SK-N-SH (cell line): ENCODE data around the gene CGB7. TPM values are rescaled to one million over a fixed set of nuclear protein-coding genes. Genes with fewer than 3 reads are reported as not detected.

Experiments used
- CTCF ChIA-PET: fragments of 300-600, 350-600 bp; formaldehyde crosslinking; extraction: SDS; loops from one replicate; lab custom pipeline; 2021; lab: Yijun Ruan, JAX
- POLR2A ChIA-PET: fragments of 350-600 bp; sonication (Branson Sonifier 250); formaldehyde crosslinking; extraction: SDS; loops from one replicate; lab custom pipeline; 2020; ENCODE audit warnings: antibody characterized with exemption, inconsistent platforms; lab: Yijun Ruan, JAX
- DNase-seq: peaks from one replicate; pipeline ENCODE4 v3.0.0; 2012
- H2AFZ ChIP-seq: fragments of 200-600 bp; sonication (generic); 2 replicates; pipeline ENCODE4 v1.8.1; 2016; ENCODE audit warnings: antibody characterized with exemption, mild to moderate bottlenecking, low read depth
- H3F3A ChIP-seq: fragments of 200-600 bp; sonication (generic); replicated peaks from 2 replicates; pipeline ENCODE3; 2016; ENCODE audit warnings: antibody characterized with exemption, mild to moderate bottlenecking; ENCODE audit not compliant: insufficient read depth
- H3K27ac ChIP-seq, 2 experiments: fragments of 200-500 bp in 1 of 2; fragments of 200-600 bp in 1 of 2; sonication (Bioruptor generic) in 1 of 2; sonication (generic), shearing (Covaris generic) in 1 of 2; 2 replicates each; pipeline versions ENCODE4 v1.5.1 to v1.6.1; 2014 to 2016; ENCODE audit warnings: low read depth in 2 of 2, inconsistent platforms in 1 of 2, low read length in 1 of 2, mild to moderate bottlenecking in 1 of 2, mixed read lengths in 1 of 2
- H3K27me3 ChIP-seq: fragments of 200-600 bp; sonication (generic), shearing (Covaris generic); 2 replicates; pipeline ENCODE4 v1.6.1; 2016; ENCODE audit warnings: mixed run types; ENCODE audit not compliant: insufficient read depth
- H3K36me3 ChIP-seq, 2 experiments: fragments of 200-500 bp in 1 of 2; fragments of 200-600 bp in 1 of 2; sonication (Bioruptor generic) in 1 of 2; sonication (generic) in 1 of 2; replicated peaks in 1 of 2; 2 replicates each; pipeline versions ENCODE3 to v1.5.1; 2014 to 2016; ENCODE audit warnings: low read length in 1 of 2, mild to moderate bottlenecking in 1 of 2; ENCODE audit not compliant: insufficient read depth in 2 of 2, control insufficient read depth in 1 of 2
- H3K4me1 ChIP-seq, 2 experiments: fragments of 200-500 bp in 1 of 2; fragments of 200-600 bp in 1 of 2; sonication (Bioruptor generic) in 1 of 2; sonication (generic), shearing (Covaris generic) in 1 of 2; 2 replicates each; pipeline versions ENCODE4 v1.5.1 to v1.6.1; 2014 to 2016; ENCODE audit warnings: low read depth in 1 of 2, low read length in 1 of 2, mixed run types in 1 of 2; ENCODE audit not compliant: insufficient read depth in 2 of 2, control insufficient read depth in 1 of 2
- H3K4me2 ChIP-seq: fragments of 200-600 bp; sonication (generic), shearing (Covaris generic); 2 replicates; pipeline ENCODE4 v1.6.1; 2017; ENCODE audit warnings: mixed run types
- H3K4me3 ChIP-seq, 2 experiments: fragments of 200-500 bp in 1 of 2; fragments of 200-600 bp in 1 of 2; sonication (Bioruptor generic) in 1 of 2; sonication (generic), shearing (Covaris generic) in 1 of 2; 2 replicates each; pipeline versions ENCODE4 v1.5.1 to v1.8.1; 2014 to 2016; ENCODE audit warnings: low read depth in 2 of 2, inconsistent platforms in 1 of 2, low read length in 1 of 2, mild to moderate bottlenecking in 1 of 2, mixed read lengths in 1 of 2, moderate library complexity in 1 of 2
- H3K79me2 ChIP-seq: fragments of 200-600 bp; sonication (generic); 2 replicates; pipeline ENCODE4 v1.8.1; 2017; ENCODE audit warnings: mild to moderate bottlenecking; ENCODE audit not compliant: insufficient read depth
- H3K9ac ChIP-seq: fragments of 200-600 bp; sonication (generic); 2 replicates; pipeline ENCODE4 v1.6.1; 2017; ENCODE audit warnings: mixed run types
- H3K9me2 ChIP-seq: fragments of 200-600 bp; sonication (generic); 2 replicates; pipeline ENCODE4 v1.6.1; 2017; ENCODE audit warnings: mixed run types
- H3K9me3 ChIP-seq: fragments of 200-600 bp; sonication (generic); 2 replicates; pipeline ENCODE4 v1.6.1; 2017; ENCODE audit warnings: mixed run types, mild to moderate bottlenecking, moderate library complexity
- H4K20me1 ChIP-seq: fragments of 200-600 bp; sonication (generic); 2 replicates; pipeline ENCODE4 v1.6.1; 2017; ENCODE audit warnings: mild to moderate bottlenecking, mixed run types; ENCODE audit not compliant: insufficient read depth
- CTCF ChIP-seq: fragments of 200-600 bp; sonication (generic); IDR thresholded peaks from 2 replicates; pipeline ENCODE4 v1.6.1; 2017; ENCODE audit warnings: antibody characterized with exemption, mild to moderate bottlenecking, moderate library complexity
- ELF1 ChIP-seq: IDR thresholded peaks from 2 replicates; pipeline ENCODE4 v1.4.0; 2012
- EP300 ChIP-seq, 2 experiments: IDR thresholded peaks; 2 replicates each; pipeline versions ENCODE4 v1.4.0 to v1.6.1; 2012; ENCODE audit warnings: borderline replicate concordance in 1 of 2, low read depth in 1 of 2, low read length in 1 of 2
- EZH2phosphoT487 ChIP-seq: fragments of 200-600 bp; sonication (generic); IDR thresholded peaks from 2 replicates; pipeline ENCODE4 v1.6.1; 2017; ENCODE audit warnings: low read depth, mixed run types, mild to moderate bottlenecking, antibody characterized with exemption, moderate library complexity, borderline replicate concordance
- FOXM1 ChIP-seq: IDR thresholded peaks from 2 replicates; pipeline ENCODE4 v1.4.0; 2012; ENCODE audit warnings: low read depth, mild to moderate bottlenecking
- IRF3 ChIP-seq: fragments of 150-350 bp; IDR thresholded peaks from 2 replicates; pipeline ENCODE4 v1.6.1; 2016; ENCODE audit warnings: mild to moderate bottlenecking, low read depth, low read length
- MAX ChIP-seq: IDR thresholded peaks from 2 replicates; pipeline ENCODE4 v1.4.0; 2012; ENCODE audit warnings: low read depth
- MEF2A ChIP-seq: IDR thresholded peaks from 2 replicates; pipeline ENCODE4 v1.4.0; 2012; ENCODE audit warnings: low read depth, borderline replicate concordance
- MXI1 ChIP-seq: IDR thresholded peaks from 2 replicates; pipeline ENCODE4 v1.6.1; 2012; ENCODE audit warnings: mild to moderate bottlenecking, low read depth, low read length, improper control_type of control experiment
- POLR2AphosphoS5 ChIP-seq: IDR thresholded peaks from 2 replicates; pipeline ENCODE4 v1.6.1; 2012; ENCODE audit warnings: low read depth, low read length
- RAD21 ChIP-seq: IDR thresholded peaks from 2 replicates; pipeline ENCODE4 v1.6.1; 2012; ENCODE audit warnings: mild to moderate bottlenecking, low read length
- RCOR1 ChIP-seq: fragments of 150-350 bp; IDR thresholded peaks from 2 replicates; pipeline ENCODE4 v1.6.1; 2017; ENCODE audit warnings: antibody characterized with exemption, low read length
- SIN3A ChIP-seq: IDR thresholded peaks from 2 replicates; pipeline ENCODE4 v1.6.1; 2012; ENCODE audit warnings: low read depth, mild to moderate bottlenecking, low read length, moderate library complexity, borderline replicate concordance
- SMC3 ChIP-seq: IDR thresholded peaks from 2 replicates; pipeline ENCODE4 v1.6.1; 2012; ENCODE audit warnings: low read depth, low read length, improper control_type of control experiment
- TCF12 ChIP-seq: IDR thresholded peaks from 2 replicates; pipeline ENCODE4 v1.4.0; 2012
- TEAD4 ChIP-seq: IDR thresholded peaks from 2 replicates; pipeline ENCODE4 v1.4.0; 2012; ENCODE audit warnings: mild to moderate bottlenecking, borderline replicate concordance; ENCODE audit not compliant: insufficient read depth
- YY1 ChIP-seq: IDR thresholded peaks from 2 replicates; pipeline ENCODE4 v1.4.0; 2012; ENCODE audit warnings: low read depth, mild to moderate bottlenecking
- WGBS: methylation state at CpG from one replicate; pipeline ENCODE4 v1.1.6; 2017; ENCODE audit warnings: low lambda C conversion rate; 5-methylcytosine and 5-hydroxymethylcytosine counted together
- polyA plus RNA-seq, 3 experiments: library from polyadenylated mRNA; depleted of rRNA; stranded (reverse); fragments of >200 nt; gene quantifications; 2 replicates each; pipeline ENCODE4 v1.2.3, GENCODE V29; 2012

CGB7 gene
- polyA plus RNA-seq, 1 of the 3 experiments (the other 2 are of a cell fraction) = 2.0 TPM

- no peak overlapping the region for H3K4me3 ChIP-seq
- H3K27ac ChIP-seq = no peak overlapping the region
- no peak overlapping the region for H2AFZ ChIP-seq
- peaks cover 85% of the 10 kb centered on the region for H4K20me1 ChIP-seq
- no peaks in the 10 kb centered on the region for H3K9me3 ChIP-seq
- 91% methylated on average over 23 of the region's 23 CpGs for WGBS
- H3K36me3 ChIP-seq = peaks cover 54 to 74% of the 10 kb centered on the region in 2 experiments
- H3K9ac ChIP-seq = no peak overlapping the region
- DNase-seq = no peak
- peaks cover 94% of the 10 kb centered on the region for H3K79me2 ChIP-seq
- peaks cover 35% of the 10 kb centered on the region for H3F3A ChIP-seq
- H3K4me1 ChIP-seq = no peaks in the 10 kb centered on the region
- CTCF ChIA-PET = interaction anchor here (0.7 to 7.5 kb wide), 6 partner anchors 11 to 114 kb away, joined by 3 to 86 read pairs (median 6); partner anchors contain the start of gene LIN7B
- TF ChIP-seq YY1 (no peak), FOXM1 (no peak), EP300 (IDR thresholded peaks at IDR 0.05; ENCODE audit: borderline replicate concordance in 1 of 2, low read depth in 1 of 2, low read length in 1 of 2) (no peak)
- no peaks in the 10 kb centered on the region for H3K27me3 ChIP-seq
- POLR2A ChIA-PET = interaction anchor here (0.9 kb wide), 2 partner anchors 14 to 33 kb away, joined by 3 read pairs; no protein-coding TSS in a partner anchor
- no peak overlapping the region for H3K4me2 ChIP-seq
- no peaks in the 10 kb centered on the region for H3K9me2 ChIP-seq
Measured at GRCh38 chr19:49094505-49095482, 37.2 kb upstream of the CGB7 start.

GRCh38 chr19:49092686-49093085, 35.1 kb upstream of the CGB7 start:
- no peaks in the 10 kb centered on the region for H3K9me3 ChIP-seq
- TF ChIP-seq ELF1 (no peak), MEF2A (no peak), RCOR1 (no peak), RAD21 (no peak), YY1 (no peak), MXI1 (no peak), CTCF (no peak), IRF3 (no peak), SIN3A (no peak), SMC3 (no peak), POLR2AphosphoS5 (no peak), TCF12 (no peak), TEAD4 (no peak), EZH2phosphoT487 (no peak), FOXM1 (no peak), MAX (no peak)
- no peaks in the 10 kb centered on the region for H3K9me2 ChIP-seq
- peaks cover 91% of the 10 kb centered on the region for H4K20me1 ChIP-seq
- H3K27ac ChIP-seq = no peak overlapping the region
- 96% methylated on average over 6 of the region's 6 CpGs for WGBS
- peaks cover 96% of the 10 kb centered on the region for H3K79me2 ChIP-seq
- ChIA-PET POLR2A (no interaction called here), CTCF (interaction anchor here (0.6 to 1.3 kb wide), 2 partner anchors 13 to 106 kb away, joined by 3 to 4 read pairs; no protein-coding TSS in a partner anchor)
- no peak overlapping the region for H3K4me3 ChIP-seq
- no peak overlapping the region for H3K4me2 ChIP-seq
- H3K9ac ChIP-seq = no peak overlapping the region
- DNase-seq = no peak
- H3K27me3 ChIP-seq = no peaks in the 10 kb centered on the region
- H3K4me1 ChIP-seq = no peaks in the 10 kb centered on the region; a peak in 1 of 4 replicates
- H3F3A ChIP-seq = peaks cover 25% of the 10 kb centered on the region
- peaks cover 45 to 70% of the 10 kb centered on the region in 2 experiments for H3K36me3 ChIP-seq
- no peak overlapping the region for H2AFZ ChIP-seq
